Left lung (tissue), 10 donors: ENCODE data around the gene SDK2. TPM values are rescaled to one million over a fixed set of nuclear protein-coding genes. Genes with fewer than 3 reads are reported as not detected.
"Not testable (repeated sequence)": the region's sequence is repeated elsewhere in the genome, so short reads cannot be mapped to it uniquely, and the experiment has no call there.

ENCODE experiments used
- ATAC-seq: fragments of 200-7000 bp; cut with Tn5 transposase; one replicate; pipeline ENCODE4 v1.9.1; 2020; ENCODE audit warnings: moderate library complexity
- DNase-seq, 4 donors: peaks; one replicate each; pipeline ENCODE4 v3.0.0-alpha.2; 2013 to 2020
- H3K27ac ChIP-seq, 2 donors: fragments of 200-600 bp; sonication (generic) in 1 of 2; one replicate each; pipeline versions ENCODE4 v1.5.0 to v1.8.0; 2020 to 2021
- H3K27me3 ChIP-seq, 2 donors: fragments of 200-600 bp; sonication (generic) in 1 of 2; one replicate each; pipeline versions ENCODE4 v1.5.0 to v1.8.0; 2020 to 2021
- H3K36me3 ChIP-seq, 2 donors: fragments of 200-600 bp; sonication (generic) in 1 of 2; one replicate each; pipeline versions ENCODE4 v1.5.0 to v1.8.0; 2020 to 2021
- H3K4me1 ChIP-seq, 2 donors: fragments of 200-600 bp; one replicate each; pipeline ENCODE4 v1.8.0; 2021
- H3K4me3 ChIP-seq, 2 donors: fragments of 200-600 bp; sonication (generic) in 1 of 2; one replicate each; pipeline versions ENCODE4 v1.5.0 to v1.8.0; 2020 to 2021; ENCODE audit warnings: mild to moderate bottlenecking in 1 of 2
- H3K9me3 ChIP-seq, 2 donors: fragments of 200-600 bp; sonication (generic) in 1 of 2; one replicate each; pipeline versions ENCODE4 v1.5.0 to v1.8.0; 2020 to 2021
- CTCF ChIP-seq, 2 donors: fragments of 200-600 bp; sonication (generic) in 1 of 2; IDR thresholded peaks; one replicate each; pipeline versions ENCODE4 v1.5.0 to v1.8.0; 2021; ENCODE audit warnings: antibody characterized with exemption in 2 of 2
- intact Hi-C, 2 donors: fragments of 100-400 bp; cut with DNase I; formaldehyde crosslinking; loops; one replicate each; pipeline versions ENCODE4 v1.11.2 to v1.14.2; 2022
- polyA plus RNA-seq, 6 donors: library from polyadenylated mRNA; unstranded; fragments of 120-200 nt; gene quantifications; one replicate each; pipeline ENCODE4 v1.2.1, GENCODE V29; 2013; ENCODE audit not compliant: insufficient read length in 6 of 6
- total RNA-seq, 2 donors: library from RNA; stranded (reverse); fragmentation: NEBNext Ultra II Directional; extraction: Animal tissue kit (Norgen Biotek cat#: 25700); gene quantifications; one replicate each; pipeline ENCODE4 v1.2.1, GENCODE V29; 2021
- donor health status: DM: no; HTN: yes; CAD: no.
- donor health status: DM: no; HTN: no; CAD: no.

The SDK2 gene
- total and polyA plus RNA-seq, 8 donors = 6.0 to 10.9 (median 7.5) TPM

GRCh38 chr17:73480740-73481139, 163.5 kb downstream of the SDK2 start:
- H3K9me3 ChIP-seq = peaks cover 0 to 11% of the 10 kb centered on the region in 2 donors

GRCh38 chr17:73478768-73479424, 165.3 kb downstream of the SDK2 start:
- ATAC-seq (no peak), DNase-seq (no peak)
- no peaks in the 10 kb centered on the region for H3K9me3 ChIP-seq
- H3K27me3 ChIP-seq = peaks cover 0 to 56% of the 10 kb centered on the region in 2 donors
- H3K4me1 ChIP-seq = peaks cover 0 to 5% of the 10 kb centered on the region in 2 donors
- no peaks in the 10 kb centered on the region for H3K36me3 ChIP-seq
- H3K4me3 ChIP-seq = no peak overlapping the region
- TF ChIP-seq CTCF (IDR thresholded peaks at IDR 0.05) = no peak
- no peak overlapping the region for H3K27ac ChIP-seq
- intact Hi-C loops = no loop called here

More at GRCh38 chr17:73480740-73481139, 163.5 kb downstream of the SDK2 start:
- no peaks in the 10 kb centered on the region for H3K4me1 ChIP-seq
- H3K27ac ChIP-seq = no peak overlapping the region
- no peak overlapping the region for H3K4me3 ChIP-seq
- no peak for TF ChIP-seq CTCF (IDR thresholded peaks at IDR 0.05)
- ATAC-seq = no peak
- peaks cover 0 to 45% of the 10 kb centered on the region in 2 donors for H3K27me3 ChIP-seq
- intact Hi-C loops = no loop called here
- no peak for DNase-seq
- H3K36me3 ChIP-seq = no peaks in the 10 kb centered on the region

GRCh38 chr17:73478334-73478733, 165.9 kb downstream of the SDK2 start:
- Histone ChIP-seq H3K4me3 (no peak overlapping the region), H3K4me1 (peaks cover 0 to 5% of the 10 kb centered on the region in 2 donors), H3K27ac (no peak overlapping the region), H3K36me3 (no peaks in the 10 kb centered on the region), H3K9me3 (no peaks in the 10 kb centered on the region), H3K27me3 (peaks cover 0 to 58% of the 10 kb centered on the region in 2 donors)
- intact Hi-C loops = no loop called here
- DNase-seq = no peak
- ATAC-seq = no peak
- no peak for TF ChIP-seq CTCF (IDR thresholded peaks at IDR 0.05)

GRCh38 chr17:73476890-73477350, 167.3 kb downstream of the SDK2 start:
- no peaks in the 10 kb centered on the region for H3K36me3 ChIP-seq
- no peak for ATAC-seq
- no peak for TF ChIP-seq CTCF (IDR thresholded peaks at IDR 0.05)

GRCh38 chr17:73474370-73474988, 169.8 kb downstream of the SDK2 start:
- Histone ChIP-seq H3K9me3 (no peaks in the 10 kb centered on the region), H3K27ac (no peak overlapping the region), H3K36me3 (no peaks in the 10 kb centered on the region), H3K4me1 (peaks cover 0 to 5% of the 10 kb centered on the region in 2 donors), H3K27me3 (peaks cover 0 to 33% of the 10 kb centered on the region in 2 donors), H3K4me3 (no peak overlapping the region)
- ATAC-seq (peak; percentile 68), DNase-seq (peak in 3 of 4 donors; percentile 35 to 76 (median 65))
- TF ChIP-seq CTCF (IDR thresholded peaks at IDR 0.05) = no peak
- intact Hi-C loops = no loop called here

More at GRCh38 chr17:73476890-73477350, 167.3 kb downstream of the SDK2 start:
- Histone ChIP-seq H3K4me3 (no peak overlapping the region), H3K4me1 (peaks cover 0 to 5% of the 10 kb centered on the region in 2 donors), H3K9me3 (no peaks in the 10 kb centered on the region), H3K27ac (no peak overlapping the region), H3K27me3 (peaks cover 0 to 50% of the 10 kb centered on the region in 2 donors)
- intact Hi-C loops = no loop called here
- DNase-seq = no peak

- intact Hi-C loops, H3K4me3 ChIP-seq, H3K4me1 ChIP-seq, ATAC-seq, H3K27ac ChIP-seq, H3K36me3 ChIP-seq, DNase-seq, H3K9me3 ChIP-seq: not testable (repeated sequence)
- peaks cover 0 to 28% of the 10 kb centered on the region in 2 donors for H3K27me3 ChIP-seq
These were observed 171.5 kb downstream of the SDK2 start for GRCh38 chr17:73472715-73473114.
